ENCODE data around the gene CALHM5. TPM values are rescaled to one million over a fixed set of nuclear protein-coding genes. Genes with fewer than 3 reads are reported as not detected.
A peak's percentile ranks its signal among the peaks of the same experiment; 100 is the strongest.
"Not testable (repeated sequence)": the region's sequence is repeated elsewhere in the genome, so short reads cannot be mapped to it uniquely, and the experiment has no call there.

CALHM5 gene
- polyA plus RNA-seq (ENCODE audit: insufficient read length in 10 of 10) = 1 to 10 TPM; 2.6 to 3.7 (median 3.1) TPM
- long read RNA-seq, donor 1, full-length matches to known transcripts = 1 of 1 reads
- long read RNA-seq, donor 1, partial matches to known transcripts = 0 of 1 reads
- long read RNA-seq, donor 1, other reads (novel, unspliced or antisense) = 0 of 1 reads
- long read RNA-seq, donor 2, full-length matches to known transcripts = 1 of 1 reads
- long read RNA-seq, donor 2, partial matches to known transcripts = 0 of 1 reads
- long read RNA-seq, donor 2, other reads (novel, unspliced or antisense) = 0 of 1 reads
- long read RNA-seq, donor 3 = 0 reads
- long read RNA-seq, donor 4, full-length matches to known transcripts = 2 of 2 reads
- long read RNA-seq, donor 4, partial matches to known transcripts = 0 of 2 reads
- long read RNA-seq, donor 4, other reads (novel, unspliced or antisense) = 0 of 2 reads
- long read RNA-seq, donor 5, full-length matches to known transcripts = 6 of 6 reads
- long read RNA-seq, donor 5, partial matches to known transcripts = 0 of 6 reads
- long read RNA-seq, donor 5, other reads (novel, unspliced or antisense) = 0 of 6 reads
- long read RNA-seq, donor 6, full-length matches to known transcripts = 5 of 5 reads
- long read RNA-seq, donor 6, partial matches to known transcripts = 0 of 5 reads
- long read RNA-seq, donor 6, other reads (novel, unspliced or antisense) = 0 of 5 reads
- long read RNA-seq, donor 7, full-length matches to known transcripts = 1 of 1 reads
- long read RNA-seq, donor 7, partial matches to known transcripts = 0 of 1 reads
- long read RNA-seq, donor 7, other reads (novel, unspliced or antisense) = 0 of 1 reads
- long read RNA-seq, donor 8, full-length matches to known transcripts = 2 of 2 reads
- long read RNA-seq, donor 8, partial matches to known transcripts = 0 of 2 reads
- long read RNA-seq, donor 8, other reads (novel, unspliced or antisense) = 0 of 2 reads
- long read RNA-seq, donor 9 = 0 reads

DNA sequence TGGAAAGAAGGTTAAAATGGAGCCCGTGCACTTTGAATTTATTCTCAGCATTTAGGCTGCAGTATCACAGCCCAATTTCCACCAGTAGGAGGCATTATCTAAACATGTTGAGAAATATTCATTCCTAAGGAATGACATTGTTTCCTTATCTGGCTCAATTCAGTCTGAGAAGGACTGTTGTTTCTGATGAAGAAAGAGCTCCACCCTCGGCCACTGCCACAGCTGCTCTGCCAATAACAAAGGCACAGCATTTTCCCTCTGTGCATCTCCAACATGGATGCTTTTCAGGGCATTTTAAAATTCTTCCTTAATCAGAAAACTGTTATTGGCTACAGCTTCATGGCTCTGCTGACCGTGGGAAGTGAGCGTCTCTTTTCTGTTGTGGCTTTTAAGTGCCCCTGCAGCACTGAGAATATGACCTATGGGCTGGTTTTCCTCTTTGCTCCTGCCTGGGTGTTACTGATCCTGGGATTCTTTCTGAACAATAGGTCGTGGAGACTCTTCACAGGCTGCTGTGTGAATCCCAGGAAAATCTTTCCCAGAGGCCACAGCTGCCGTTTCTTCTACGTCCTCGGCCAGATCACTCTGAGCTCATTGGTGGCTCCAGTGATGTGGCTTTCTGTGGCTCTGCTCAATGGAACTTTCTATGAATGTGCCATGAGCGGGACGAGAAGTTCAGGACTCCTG, at the start of gene CALHM5:
Gene CALHM5 (plus strand): TSS at position 216 of the 687 bp plus-strand sequence. CDS start 58 bp downstream, at position 274.
- DNase-seq = peak; percentile 36 to 73 (median 59)

- DNase-seq = peak; percentile 42 to 92 (median 70)
Measured at GRCh38 chr6:116461932-116462885, 49.2 kb upstream of the CALHM5 start.

DNA sequence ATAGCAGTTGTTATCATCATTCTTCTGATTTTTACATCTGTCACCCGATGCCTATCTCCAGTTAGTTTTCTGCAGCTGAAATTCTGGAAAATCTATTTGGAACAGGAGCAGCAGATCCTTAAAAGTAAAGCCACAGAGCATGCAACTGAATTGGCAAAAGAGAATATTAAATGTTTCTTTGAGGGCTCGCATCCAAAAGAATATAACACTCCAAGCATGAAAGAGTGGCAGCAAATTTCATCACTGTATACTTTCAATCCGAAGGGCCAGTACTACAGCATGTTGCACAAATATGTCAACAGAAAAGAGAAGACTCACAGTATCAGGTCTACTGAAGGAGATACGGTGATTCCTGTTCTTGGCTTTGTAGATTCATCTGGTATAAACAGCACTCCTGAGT, 48.1 kb upstream of the CALHM5 start:
- DNase-seq = no peak

GRCh38 chr6:116465246-116465645, 46.2 kb upstream of the CALHM5 start:
- DNase-seq = peak in 1 of 3 donors; percentile 37

GRCh38 chr6:116467096-116467495, 44.3 kb upstream of the CALHM5 start:
- no peak for DNase-seq

DNA sequence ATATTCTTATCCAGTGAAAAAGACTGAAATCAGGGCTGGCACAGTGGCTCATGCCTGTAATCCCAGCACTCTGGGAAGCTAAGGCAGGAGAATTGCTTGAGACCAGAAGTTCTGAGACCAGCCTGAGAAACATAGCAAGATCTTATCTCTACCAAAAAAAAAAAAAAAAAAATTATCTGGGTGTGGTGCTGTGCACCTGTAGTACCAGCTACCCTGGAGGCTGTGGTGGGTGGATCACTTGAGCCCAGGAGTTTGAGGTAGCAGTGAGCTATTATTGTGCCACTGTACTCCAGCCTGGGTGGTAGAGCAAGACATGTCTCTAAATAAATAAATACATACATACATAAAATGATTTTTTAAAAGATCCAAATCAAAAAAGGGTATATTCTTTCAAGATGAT, 43.9 kb upstream of the CALHM5 start:
- no peak for DNase-seq

DNA sequence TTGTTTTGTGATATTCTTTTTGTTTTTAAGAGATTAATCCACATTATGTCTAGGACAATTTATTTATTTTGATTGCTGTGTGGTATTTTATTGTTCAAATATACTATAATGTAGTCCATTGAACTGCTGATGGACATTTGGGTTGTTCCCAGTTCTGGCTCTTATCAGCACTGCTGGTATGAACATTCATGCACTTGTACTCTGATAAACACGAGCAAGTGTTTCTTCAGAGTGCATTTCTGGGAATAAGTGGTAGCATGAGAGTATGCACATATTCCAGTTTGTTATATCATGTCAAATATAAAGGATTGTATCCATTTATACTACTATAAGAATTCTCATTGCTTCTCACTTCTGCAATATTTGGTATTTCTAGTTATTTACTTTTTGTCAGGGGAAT, 43.1 kb upstream of the CALHM5 start:
- DNase-seq = no peak

DNA sequence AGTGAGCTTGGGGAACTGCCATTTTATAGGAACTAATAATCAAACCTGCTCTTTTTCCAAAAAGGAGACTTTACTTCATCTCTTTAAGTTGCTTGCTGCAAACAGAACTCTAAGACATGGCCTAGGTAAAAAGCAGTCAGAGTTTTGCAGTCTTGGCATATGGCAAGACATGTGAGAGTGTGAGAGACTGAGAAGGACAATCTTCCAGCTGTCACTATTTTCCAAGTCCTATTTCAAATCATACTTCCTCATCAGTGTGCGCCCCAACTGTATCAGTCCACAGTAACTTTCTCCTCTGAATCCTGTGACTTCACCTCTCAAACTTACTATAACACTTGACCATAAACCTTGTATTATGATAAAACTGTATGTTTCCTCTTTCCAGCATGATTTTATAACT, 39.9 kb upstream of the CALHM5 start:
- peak in 1 of 3 donors; percentile 22 for DNase-seq

GRCh38 chr6:116472706-116473105, 38.7 kb upstream of the CALHM5 start:
- DNase-seq = no peak

GRCh38 chr6:116475141-116475540, 36.3 kb upstream of the CALHM5 start:
- no peak for DNase-seq

DNA sequence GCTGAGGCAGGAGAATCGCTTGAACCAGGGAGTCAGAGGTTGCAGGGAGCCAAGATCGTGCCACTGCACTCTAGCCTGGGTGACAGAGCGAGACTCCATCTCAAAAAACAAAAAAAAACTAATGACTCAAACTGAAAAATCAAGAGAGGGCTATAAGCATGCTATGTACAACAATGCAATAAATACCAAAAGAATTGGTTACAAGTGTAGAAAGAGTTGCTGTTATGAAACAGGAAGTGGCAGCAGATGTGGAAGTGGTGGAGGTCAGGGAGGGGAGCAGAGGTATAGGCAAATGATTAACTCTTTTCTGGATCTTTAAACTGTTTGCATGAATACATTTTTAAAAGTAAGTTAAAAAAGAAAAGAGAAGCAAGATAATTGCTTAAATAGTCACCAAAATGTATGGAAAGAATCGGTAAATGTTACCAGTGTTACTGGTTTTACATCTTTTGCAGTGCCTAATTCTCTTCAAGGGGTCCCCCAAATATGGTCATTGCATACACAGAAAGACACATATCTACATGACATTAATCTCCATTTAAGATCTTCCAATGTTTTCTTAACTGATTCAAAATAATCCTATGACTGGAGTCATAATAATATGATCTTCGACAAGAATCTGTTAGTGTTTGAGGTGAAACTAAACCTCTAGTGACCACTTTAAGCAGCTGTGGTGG, 35.3 kb upstream of the CALHM5 start:
- DNase-seq = no peak

DNA sequence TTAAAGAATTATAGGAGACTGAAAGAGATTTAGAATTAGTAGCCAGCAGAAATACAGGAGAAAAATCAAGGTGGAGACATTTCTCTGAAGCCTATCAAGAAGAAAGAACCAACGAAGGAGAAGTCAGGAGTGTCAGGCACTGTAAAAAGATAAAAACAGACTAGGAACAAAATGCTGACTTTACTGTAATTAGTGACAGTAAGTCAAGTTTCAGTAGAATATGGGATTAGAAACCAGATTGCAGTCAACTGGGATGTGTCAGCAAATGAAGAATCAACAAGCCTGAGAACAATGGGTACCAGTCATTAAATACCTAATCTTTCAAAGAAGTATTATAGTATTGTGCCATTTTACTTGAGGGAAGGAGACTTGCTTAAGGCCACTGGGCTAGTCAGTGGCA, 28.7 kb upstream of the CALHM5 start:
- no peak for DNase-seq

- DNase-seq = no peak
Measured at GRCh38 chr6:116483616-116484015, 27.8 kb upstream of the CALHM5 start.

DNA sequence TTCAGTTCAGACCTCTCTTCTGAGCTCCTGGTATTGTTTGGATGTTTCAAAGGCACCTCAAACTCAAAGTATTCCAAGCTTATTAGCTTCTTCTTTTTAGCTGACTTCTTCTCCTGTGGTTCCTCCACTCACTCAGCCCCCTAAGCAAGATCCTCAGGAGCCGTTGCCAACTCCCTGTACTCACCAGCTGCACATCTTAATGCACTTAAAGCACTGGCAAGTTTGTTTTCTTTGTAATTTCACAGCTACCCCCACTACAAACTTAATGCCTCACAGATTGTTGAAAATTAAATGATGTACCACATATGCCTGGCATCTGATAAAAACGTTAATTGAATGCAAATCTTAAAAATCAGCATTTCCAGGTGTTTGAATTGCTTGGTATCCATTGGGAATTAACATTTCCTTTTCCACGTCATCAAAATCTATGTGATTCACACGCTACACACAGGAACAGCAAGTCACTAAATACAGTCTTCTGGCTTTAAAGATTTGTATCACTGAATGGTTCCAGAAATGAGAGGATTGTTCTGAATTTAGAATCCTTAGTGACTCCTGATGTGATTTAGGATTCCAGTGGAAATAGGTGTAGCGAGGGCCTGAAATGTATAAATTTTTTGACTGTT, 25.8 kb upstream of the CALHM5 start:
- DNase-seq = no peak

DNA sequence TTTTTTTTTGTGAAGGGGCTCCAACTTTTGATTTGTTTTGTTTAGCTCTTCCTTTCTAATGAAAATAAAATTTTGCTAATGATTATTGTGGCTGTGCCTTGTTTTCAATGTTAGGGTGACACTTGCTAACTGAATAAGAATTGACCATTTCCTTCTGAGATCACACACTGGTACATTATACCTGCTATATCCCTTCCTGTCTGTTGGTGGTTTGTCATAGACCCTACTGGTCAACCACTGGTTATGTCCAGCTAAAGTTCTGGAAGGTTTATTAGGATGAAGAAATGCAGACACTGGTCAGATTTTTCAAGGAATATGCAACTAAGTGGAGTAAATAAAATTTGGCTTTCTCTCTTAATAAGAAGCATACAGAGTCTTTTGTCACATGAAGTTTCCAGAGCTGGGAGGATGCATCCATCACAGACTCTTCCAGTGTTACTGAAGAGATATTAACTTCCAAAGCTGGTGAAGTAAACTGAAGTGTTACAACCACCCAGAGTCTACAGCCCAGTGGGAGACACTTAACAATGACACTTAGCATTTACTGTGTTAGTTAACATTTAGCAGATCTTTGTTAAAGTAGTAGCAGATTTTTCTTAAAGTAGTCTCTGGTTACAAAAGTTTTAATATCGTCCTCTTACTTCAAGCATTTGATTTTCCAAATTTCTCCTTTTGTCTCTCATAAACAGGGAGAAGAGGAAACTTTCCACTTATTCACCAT, 19.7 kb upstream of the CALHM5 start:
- DNase-seq = no peak

DNA sequence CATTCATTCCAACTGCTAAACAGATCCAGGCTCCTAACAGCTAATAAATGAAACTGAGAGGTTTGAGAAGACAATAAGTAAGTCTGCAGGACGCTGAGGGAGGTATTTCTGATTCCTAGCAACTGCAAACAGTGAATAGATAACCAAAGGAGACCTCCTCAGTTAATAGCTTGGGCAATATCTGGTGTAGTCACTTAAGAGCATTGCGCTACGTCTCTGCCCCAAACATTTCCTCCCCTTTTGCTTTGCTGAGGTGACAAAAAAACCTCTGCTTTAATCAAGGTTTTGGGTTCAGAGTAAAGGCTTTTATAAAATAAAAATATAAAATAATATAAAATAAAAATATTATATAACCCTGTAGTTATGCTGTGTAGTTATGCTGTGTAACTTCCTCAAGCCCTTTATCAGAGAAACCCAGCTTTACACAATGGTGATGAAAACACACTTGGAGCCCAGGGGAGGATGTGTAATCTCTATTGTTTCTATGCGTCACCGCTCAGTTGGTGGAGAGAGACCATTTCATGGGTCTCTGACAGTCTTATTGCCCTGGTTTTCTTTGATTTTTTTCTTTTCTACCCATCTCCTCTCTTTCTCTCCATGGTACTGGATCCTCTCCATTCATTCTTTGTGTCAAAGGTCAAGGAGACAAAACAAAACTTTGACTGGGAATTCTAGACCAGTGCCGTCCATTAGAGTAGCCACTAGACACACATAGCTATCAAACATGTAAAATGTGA, 18.9 kb upstream of the CALHM5 start:
- no peak for DNase-seq

DNA sequence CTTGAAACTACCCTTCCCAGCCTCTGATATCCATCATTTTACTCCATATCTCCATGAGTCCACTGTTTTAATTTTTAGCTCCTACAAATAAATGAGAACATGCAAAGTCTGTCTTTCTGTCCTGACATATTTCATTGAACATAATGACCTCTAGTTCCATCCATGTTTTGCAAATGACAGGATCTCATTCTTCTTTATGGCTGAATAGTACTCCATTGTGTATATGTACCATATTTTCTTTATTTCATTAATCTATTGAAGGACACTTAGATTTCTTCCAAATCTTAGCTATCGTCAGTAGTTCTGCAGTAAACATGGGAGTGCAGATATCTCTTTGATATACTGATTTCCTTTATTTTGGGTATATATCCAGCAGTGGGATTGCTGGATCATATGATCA, 16.3 kb upstream of the CALHM5 start:
- DNase-seq = not testable (repeated sequence)

DNA sequence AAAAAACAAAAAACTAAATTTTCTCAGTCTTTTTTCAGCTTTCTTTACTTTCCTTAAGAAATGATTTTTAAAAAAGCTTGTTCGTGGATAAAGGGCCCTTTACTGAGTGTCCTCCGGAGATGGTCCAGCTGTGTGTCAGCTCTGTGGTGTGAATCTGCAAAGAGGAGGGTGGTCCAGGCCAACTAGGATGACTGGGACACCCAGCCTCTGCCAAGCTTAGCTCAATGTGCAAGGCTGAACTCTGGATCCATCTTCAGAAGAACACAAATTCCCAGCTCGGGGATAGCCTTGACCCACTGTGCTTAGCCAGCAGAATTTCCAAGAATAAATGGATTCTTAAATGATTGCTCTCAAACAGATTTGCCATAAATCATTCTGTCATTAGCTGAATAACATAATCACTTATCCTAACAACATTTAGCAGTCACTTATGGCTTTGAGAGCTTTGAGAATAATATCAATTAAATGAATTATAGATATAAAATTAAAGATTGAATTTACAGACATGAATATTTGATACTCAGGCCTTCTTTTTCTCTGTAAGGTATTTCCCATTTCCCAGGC, 14.2 kb upstream of the CALHM5 start:
- DNase-seq = peak in 1 of 3 donors; percentile 41
